MM.1S (cell line): Measurements from ENCODE around the gene CREM.

Experiments
- DNase-seq: peaks from one replicate; pipeline ENCODE4 v3.0.0-alpha.2; 2015
- H2AFZ ChIP-seq: fragments of 300-600 bp; sonication (generic); 2 replicates; pipeline ENCODE4 v1.6.0; 2016; ENCODE audit warnings: antibody characterized with exemption, low read length
- H3F3A ChIP-seq: fragments of 300-600 bp; sonication (generic); 2 replicates; pipeline ENCODE4 v1.6.1; 2016; ENCODE audit warnings: mild to moderate bottlenecking, antibody characterized with exemption, low read length, moderate library complexity, mixed read lengths; ENCODE audit not compliant: insufficient read depth
- H3K27ac ChIP-seq: fragments of 300-600 bp; sonication (generic); 2 replicates; pipeline ENCODE4 v1.5.1; 2016; ENCODE audit warnings: mild to moderate bottlenecking, low read length
- H3K27me3 ChIP-seq: fragments of 300-600 bp; sonication (generic); replicated peaks from 2 replicates; pipeline ENCODE4 v1.6.0; 2016; ENCODE audit warnings: low read length; ENCODE audit not compliant: insufficient read depth
- H3K36me3 ChIP-seq: fragments of 300-600 bp; sonication (generic); replicated peaks from 2 replicates; pipeline ENCODE4 v1.6.1; 2016; ENCODE audit warnings: mild to moderate bottlenecking, low read length, mixed read lengths; ENCODE audit not compliant: insufficient read depth
- H3K4me1 ChIP-seq: fragments of 300-600 bp; sonication (generic); 2 replicates; pipeline ENCODE4 v1.6.1; 2016; ENCODE audit warnings: low read length, mixed read lengths
- H3K4me2 ChIP-seq: fragments of 300-600 bp; sonication (generic); 2 replicates; pipeline ENCODE4 v1.6.0; 2016; ENCODE audit warnings: low read depth, low read length
- H3K4me3 ChIP-seq: fragments of 300-600 bp; sonication (generic); 2 replicates; pipeline ENCODE4 v1.5.1; 2016; ENCODE audit warnings: low read length, mixed read lengths
- H3K79me2 ChIP-seq: fragments of 300-600 bp; sonication (generic); 2 replicates; pipeline ENCODE4 v1.6.1; 2016; ENCODE audit warnings: mixed run types, low read length, mixed read lengths
- H3K9ac ChIP-seq: fragments of 300-600 bp; sonication (generic); 2 replicates; pipeline ENCODE4 v1.6.1; 2016; ENCODE audit warnings: low read length, mixed read lengths
- H3K9me2 ChIP-seq: fragments of 300-600 bp; sonication (generic); replicated peaks from 2 replicates; pipeline ENCODE4 v1.6.1; 2016; ENCODE audit warnings: mild to moderate bottlenecking, low read length, mixed read lengths; ENCODE audit not compliant: insufficient read depth
- H3K9me3 ChIP-seq: fragments of 300-600 bp; sonication (generic); replicated peaks from 2 replicates; pipeline ENCODE4 v1.6.1; 2016; ENCODE audit warnings: mild to moderate bottlenecking, low read length, mixed read lengths; ENCODE audit not compliant: insufficient read depth
- H4K20me1 ChIP-seq: fragments of 300-600 bp; sonication (generic); 2 replicates; pipeline ENCODE4 v1.6.1; 2016; ENCODE audit warnings: mild to moderate bottlenecking, low read length, moderate library complexity, mixed read lengths; ENCODE audit not compliant: insufficient read depth
- EZH2 ChIP-seq: fragments of 300-600 bp; sonication (generic); optimal IDR thresholded peaks from 2 replicates; pipeline ENCODE3; 2017; ENCODE audit warnings: low read depth, mild to moderate bottlenecking, antibody characterized with exemption, low read length, mixed read lengths
- EZH2phosphoT487 ChIP-seq: fragments of 300-600 bp; sonication (generic); IDR thresholded peaks from 2 replicates; pipeline ENCODE4 v1.6.1; 2018; ENCODE audit warnings: antibody characterized with exemption, low read length
- TF ChIP-seq, protein P1 (sequence below): fragments of 300-600 bp; sonication (generic); IDR thresholded peaks from 2 replicates; pipeline ENCODE4 v1.5.1; 2016; ENCODE audit warnings: antibody characterized with exemption, low read length, mixed read lengths

The CREM gene

DNA sequence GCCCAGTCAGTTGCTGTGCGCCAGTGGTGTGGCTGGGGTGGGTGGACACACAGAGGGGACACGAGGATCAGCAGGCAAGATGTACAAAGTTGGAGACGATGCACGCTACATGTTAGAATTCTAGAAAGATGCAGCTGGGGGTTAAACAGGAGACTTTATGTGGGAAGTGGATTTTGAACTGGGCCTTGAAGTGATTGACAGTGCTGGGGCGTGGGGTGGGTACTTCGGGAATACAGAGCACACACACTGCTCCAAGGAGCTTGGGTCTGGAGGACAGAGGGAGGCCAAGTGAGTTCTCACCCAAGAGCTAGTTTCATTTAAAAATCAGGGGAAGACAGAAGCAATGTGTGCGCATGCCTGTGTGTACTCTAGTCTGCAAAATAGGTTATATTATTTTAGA lies 87.1 kb downstream of the CREM start:
- Histone ChIP-seq H3K4me3 (no peak overlapping the region), H3K27ac (no peak overlapping the region), H2AFZ (no peak overlapping the region), H3F3A (0 out of 2 replicates have a peak, but pooled peaks cover 4% of the 10 kb centered on the region), H3K27me3 (peaks cover 13% of the 10 kb centered on the region), H3K4me2 (no peak overlapping the region), H3K9me3 (no peaks in the 10 kb centered on the region), H4K20me1 (no peaks in the 10 kb centered on the region), H3K79me2 (no peaks in the 10 kb centered on the region), H3K36me3 (no peaks in the 10 kb centered on the region), H3K4me1 (peaks cover 7% of the 10 kb centered on the region), H3K9ac (no peak overlapping the region), H3K9me2 (no peaks in the 10 kb centered on the region)
- no peak for TF ChIP-seq EZH2phosphoT487
- TF ChIP-seq, protein P1, sequence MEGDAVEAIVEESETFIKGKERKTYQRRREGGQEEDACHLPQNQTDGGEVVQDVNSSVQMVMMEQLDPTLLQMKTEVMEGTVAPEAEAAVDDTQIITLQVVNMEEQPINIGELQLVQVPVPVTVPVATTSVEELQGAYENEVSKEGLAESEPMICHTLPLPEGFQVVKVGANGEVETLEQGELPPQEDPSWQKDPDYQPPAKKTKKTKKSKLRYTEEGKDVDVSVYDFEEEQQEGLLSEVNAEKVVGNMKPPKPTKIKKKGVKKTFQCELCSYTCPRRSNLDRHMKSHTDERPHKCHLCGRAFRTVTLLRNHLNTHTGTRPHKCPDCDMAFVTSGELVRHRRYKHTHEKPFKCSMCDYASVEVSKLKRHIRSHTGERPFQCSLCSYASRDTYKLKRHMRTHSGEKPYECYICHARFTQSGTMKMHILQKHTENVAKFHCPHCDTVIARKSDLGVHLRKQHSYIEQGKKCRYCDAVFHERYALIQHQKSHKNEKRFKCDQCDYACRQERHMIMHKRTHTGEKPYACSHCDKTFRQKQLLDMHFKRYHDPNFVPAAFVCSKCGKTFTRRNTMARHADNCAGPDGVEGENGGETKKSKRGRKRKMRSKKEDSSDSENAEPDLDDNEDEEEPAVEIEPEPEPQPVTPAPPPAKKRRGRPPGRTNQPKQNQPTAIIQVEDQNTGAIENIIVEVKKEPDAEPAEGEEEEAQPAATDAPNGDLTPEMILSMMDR, result no peak
- no peak for TF ChIP-seq EZH2
- DNase-seq, result no peak

DNA sequence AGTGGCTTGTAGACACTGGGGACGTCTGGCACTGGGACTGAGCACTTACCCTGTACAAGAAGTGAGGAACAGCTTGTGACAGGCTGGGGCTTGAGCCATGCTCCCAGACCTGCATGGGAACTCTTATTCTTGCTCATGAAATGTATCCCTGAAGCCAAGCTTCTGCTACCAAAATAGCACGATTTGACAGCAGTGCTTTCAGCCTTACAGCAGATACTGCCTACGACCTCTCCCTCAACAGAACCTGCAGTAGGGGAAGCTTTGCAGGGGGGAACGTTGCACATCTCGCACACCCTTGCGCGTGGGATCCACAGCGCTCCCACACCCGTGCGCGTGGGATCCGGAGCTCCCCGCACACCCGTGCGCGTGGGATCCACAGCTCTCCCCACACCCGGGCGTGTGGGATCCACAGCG lies 88.0 kb downstream of the CREM start:
- peaks cover 9% of the 10 kb centered on the region for H3K27me3 ChIP-seq
- no peaks in the 10 kb centered on the region for H3K79me2 ChIP-seq
- no peak for DNase-seq
- no peak overlapping the region for H2AFZ ChIP-seq
- H3K27ac ChIP-seq, result no peak overlapping the region
- H3F3A ChIP-seq, result no peaks in the 10 kb centered on the region
- TF ChIP-seq EZH2phosphoT487 (no peak), EZH2 (no peak)
- TF ChIP-seq, protein P1, result no peak
- no peaks in the 10 kb centered on the region for H3K36me3 ChIP-seq
- no peaks in the 10 kb centered on the region for H3K9me3 ChIP-seq
- H3K9ac ChIP-seq, result no peak overlapping the region
- no peaks in the 10 kb centered on the region for H4K20me1 ChIP-seq
- no peak overlapping the region for H3K4me3 ChIP-seq
- no peak overlapping the region for H3K4me2 ChIP-seq
- H3K9me2 ChIP-seq, result no peaks in the 10 kb centered on the region
- no peaks in the 10 kb centered on the region for H3K4me1 ChIP-seq

DNA sequence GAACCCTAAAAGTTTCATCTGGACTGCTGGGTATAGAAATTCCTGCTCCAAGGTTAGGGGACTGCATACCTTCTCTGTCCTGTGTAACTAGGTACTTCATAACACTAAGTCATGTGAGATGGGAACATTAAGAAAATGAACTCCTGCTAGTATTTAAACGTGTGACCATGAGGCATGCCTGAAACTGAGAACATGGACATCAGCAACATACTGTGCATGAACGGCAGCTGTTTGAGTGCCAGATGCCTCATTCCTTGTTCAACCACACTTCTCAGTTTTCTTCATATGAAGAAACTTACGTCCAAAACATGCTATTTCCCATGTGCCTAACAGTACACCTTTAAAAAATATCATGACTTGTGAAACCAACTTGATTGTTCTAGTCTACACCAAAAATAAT lies 88.5 kb downstream of the CREM start:
- Histone ChIP-seq H2AFZ (no peak overlapping the region), H4K20me1 (no peaks in the 10 kb centered on the region), H3K79me2 (no peaks in the 10 kb centered on the region), H3K36me3 (no peaks in the 10 kb centered on the region), H3K9ac (no peak overlapping the region), H3F3A (no peaks in the 10 kb centered on the region), H3K4me2 (no peak overlapping the region), H3K9me3 (no peaks in the 10 kb centered on the region), H3K4me3 (no peak overlapping the region), H3K27ac (no peak overlapping the region), H3K27me3 (peaks cover 5% of the 10 kb centered on the region), H3K4me1 (no peaks in the 10 kb centered on the region), H3K9me2 (no peaks in the 10 kb centered on the region)
- TF ChIP-seq, protein P1, result no peak
- no peak for TF ChIP-seq EZH2phosphoT487
- TF ChIP-seq EZH2, result no peak
- DNase-seq, result no peak
